GM15510 (cell line): ENCODE data around the gene PAXX.

Source experiments
- POLR2A ChIP-seq: IDR thresholded peaks from 3 replicates; pipeline ENCODE4 v1.6.1; 2011; ENCODE audit warnings: borderline replicate concordance; ENCODE audit not compliant: insufficient read length; ENCODE audit errors: extremely low read depth

The PAXX gene

DNA sequence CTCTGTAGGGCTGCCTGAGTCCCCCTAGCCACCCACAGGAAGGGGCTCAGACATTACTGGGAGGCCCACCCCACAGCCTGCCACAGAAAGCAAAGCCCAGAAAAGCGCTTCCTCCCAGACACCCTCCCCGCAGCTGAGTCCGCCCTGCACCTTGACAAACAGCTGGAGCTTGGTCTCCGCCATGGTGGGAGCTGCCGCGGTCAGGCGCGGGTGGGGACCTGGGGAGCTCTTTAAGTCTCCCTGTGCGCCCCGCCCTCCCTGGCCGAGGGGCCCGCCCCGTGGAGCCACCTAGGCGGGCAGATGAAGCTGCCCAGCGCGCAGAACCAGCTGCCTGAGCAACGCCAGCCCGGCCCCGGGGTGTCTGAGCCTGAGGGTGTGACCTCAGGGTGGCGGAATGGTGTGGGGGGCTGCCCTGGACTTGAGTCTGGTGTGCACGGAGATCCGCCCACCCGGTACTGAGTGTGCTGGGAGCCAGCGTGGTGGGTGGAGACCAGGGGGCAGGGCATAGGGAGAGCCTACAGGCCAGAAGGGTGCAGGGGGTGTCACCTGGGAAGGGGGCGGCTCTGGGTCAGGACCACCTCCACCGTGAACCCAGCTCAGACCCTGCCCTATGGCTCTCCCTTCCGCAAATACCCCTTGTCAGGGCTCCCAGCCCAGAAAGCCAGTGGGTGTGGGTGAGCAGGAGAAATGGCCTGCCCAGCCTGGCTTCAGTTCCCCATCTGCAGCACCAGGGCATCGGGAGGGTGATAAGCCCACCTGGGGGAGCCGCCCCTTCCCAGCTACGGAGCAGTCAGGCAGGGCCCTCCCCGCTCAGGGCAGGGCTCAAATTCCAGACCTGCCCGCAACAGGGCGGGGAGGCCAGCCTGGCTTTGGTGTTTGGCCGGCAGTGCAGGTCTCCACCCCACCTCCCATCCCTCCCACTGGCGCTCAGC, 4.4 kb downstream of the PAXX start, which contains the start of gene CLIC3:
TSS of gene CLIC3 (minus strand) at position 208 of the 932 bp plus-strand sequence. CDS start at position 183, 25 bp downstream.
- no peak for TF ChIP-seq POLR2A

DNA sequence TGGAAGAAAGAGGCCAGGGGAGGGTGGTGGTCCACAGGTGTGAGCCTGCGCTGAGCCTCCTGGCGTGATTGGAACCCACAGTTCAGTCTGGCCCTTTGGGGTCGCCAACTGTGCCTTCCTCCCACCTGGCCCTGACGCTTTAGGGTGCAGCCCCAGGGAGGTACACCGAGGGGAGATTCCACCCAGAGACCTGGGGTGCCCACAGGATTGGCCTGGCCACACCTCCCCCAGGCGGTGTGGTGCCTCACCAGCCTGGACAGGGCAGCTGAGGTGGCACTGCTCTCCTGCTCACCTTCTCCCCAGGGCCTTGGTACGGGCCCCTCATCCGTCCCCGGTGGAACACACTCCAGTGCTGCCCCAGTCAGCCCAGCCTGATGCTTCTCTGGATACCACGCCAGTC, 5.1 kb downstream of the PAXX start:
- TF ChIP-seq POLR2A = no peak

DNA sequence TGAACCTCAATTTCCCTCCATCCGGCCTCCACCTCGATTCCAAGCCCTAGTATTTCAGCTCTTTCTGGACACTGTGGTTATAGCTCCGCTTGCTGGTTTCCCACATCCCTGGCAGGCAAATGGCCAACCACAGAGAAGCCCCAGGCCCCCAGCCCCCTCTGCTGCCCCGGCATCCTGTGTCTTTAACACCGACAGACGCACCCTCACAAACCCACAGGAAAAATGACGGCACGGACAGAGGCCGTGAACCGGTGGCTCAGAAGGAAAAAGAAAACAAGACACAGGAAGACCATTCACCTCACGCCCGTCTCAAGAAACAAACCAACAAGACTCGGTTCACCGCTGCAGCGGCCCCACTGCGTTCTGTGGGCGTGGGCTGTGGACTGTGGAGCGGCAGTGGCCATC, 5.6 kb downstream of the PAXX start:
- no peak for TF ChIP-seq POLR2A

DNA sequence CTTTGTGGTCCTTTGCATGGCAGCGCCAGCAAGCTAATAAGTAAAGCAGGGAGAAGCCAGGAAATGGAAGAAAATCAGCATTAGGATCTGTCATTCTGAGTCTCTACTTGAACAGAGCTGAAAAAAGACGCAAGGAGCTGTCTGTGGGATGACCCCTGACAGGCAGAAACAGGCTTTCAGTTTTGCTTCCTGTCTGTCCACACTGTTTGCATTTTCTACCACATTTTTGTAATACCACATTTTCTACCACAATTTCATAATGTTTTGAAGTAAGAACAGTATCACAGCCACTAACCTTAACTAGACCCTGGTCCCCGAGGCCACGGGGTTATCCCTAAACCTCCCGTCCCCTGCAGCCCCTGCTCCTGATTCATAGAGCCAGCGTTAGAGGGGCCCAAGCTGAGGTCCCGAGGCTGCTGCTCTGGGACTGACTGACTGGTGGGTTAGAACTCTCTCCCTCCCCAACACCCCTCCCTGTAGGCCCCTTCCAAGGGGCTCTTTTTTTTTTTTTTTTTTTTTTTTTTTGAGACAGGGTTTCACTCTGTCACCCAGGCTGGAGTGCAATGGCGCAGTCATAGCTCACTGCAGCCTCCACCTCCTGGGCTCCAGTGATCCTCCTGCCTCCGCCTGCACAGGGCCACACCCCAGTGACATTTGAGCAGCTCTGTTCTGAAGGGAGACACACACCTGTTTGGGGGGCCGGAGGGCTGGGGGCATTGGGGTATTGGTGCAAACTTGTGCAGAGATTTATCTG, 8.1 kb downstream of the PAXX start:
- no peak for TF ChIP-seq POLR2A

DNA sequence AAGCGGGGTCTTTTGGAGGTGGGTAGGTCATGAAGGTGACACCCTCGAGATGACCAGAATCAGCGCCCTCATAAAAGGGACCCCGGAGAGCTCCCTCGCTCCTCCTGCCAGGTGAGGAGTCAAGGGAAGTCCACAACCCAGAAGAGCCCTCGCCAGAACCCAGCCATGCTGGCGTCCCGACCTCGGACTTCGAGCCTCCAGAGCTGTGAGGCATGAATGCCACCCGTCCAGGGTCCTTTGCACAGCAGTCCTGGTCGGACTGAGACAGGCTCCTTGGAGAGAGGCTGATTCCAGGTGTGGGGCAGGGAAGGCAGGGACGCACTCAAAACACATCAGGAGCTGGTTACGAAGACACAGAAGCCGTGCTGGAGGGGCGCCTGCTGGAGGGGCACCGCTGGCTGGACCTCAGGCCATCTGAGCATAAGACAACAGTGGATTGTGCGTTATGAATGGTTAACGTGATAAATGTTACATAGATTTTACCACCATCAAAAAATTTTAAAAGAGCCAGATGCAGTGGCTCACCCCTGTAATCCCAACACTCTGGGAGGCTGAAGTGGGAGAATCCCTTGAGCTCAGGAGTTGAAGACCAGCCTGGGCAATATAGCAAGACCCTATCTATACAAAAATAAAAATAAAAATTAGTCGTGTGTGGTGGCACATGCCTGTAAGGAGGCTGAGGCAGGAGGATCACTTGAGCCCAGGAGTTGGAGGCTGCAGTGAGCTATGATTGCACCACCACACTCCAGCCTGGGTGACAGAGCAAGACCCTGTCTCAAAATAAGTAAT, 9.8 kb downstream of the PAXX start:
- TF ChIP-seq POLR2A = no peak

DNA sequence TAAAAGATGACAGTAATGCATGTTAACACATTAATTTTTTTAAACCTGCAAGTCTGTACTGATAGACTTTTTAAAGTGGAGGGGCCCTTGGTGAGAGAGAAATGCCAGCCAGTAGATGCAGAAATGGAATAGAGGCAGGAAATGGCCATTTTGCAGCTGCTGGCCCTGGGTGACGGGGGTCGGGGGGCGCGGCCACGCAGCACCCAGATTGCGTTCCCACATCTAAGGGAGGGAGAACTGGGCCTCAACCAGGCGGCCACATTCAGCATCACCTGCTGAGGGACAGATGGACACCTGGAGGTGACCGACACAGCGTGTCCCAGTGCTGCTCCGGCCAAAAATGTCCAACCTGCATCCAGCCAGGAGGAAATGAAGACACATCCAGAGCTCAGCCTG, 10.4 kb downstream of the PAXX start:
- TF ChIP-seq POLR2A = no peak

DNA sequence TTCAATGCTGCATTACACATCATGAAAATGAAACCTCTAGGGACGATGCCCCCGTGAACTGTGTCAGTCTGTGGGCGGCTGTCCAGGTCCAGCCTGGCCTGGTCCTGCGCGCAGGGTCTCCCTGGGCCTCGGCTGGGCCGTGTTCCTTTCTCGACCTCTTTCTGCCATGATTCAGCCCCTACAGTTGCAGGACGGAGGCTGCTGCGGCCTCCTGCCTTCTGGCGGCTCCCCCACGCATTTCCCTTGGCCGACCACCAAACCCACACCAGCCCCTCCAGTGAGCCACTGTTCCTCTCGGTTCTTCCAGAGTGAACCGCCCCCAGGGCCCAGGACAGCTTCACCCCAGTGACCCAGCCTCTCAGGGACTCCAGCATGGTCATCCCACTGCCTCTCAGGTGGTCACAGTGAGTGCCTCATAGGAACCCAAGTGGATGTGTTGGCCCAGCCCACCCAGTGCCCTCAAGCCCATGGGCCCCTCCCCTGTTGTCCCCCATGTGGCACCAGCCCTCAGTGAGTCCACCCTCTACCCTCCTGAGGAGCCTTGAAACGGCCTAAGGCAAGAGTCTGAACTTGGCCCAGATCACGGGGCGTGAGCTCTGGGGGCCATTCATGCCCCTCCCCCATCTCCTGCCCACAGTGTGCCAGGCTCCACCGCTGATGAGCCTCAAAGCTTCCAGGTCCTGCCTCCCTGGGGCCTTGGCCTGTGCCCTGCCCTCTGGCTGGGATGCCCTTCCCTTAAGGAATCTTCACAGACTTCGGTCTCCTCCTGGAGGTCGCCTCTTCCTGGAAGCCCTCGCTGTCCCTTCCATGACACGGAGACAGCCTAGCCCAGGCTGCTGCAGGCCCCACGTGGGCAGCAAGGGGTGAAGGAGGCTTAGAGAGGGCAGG, 14.1 kb downstream of the PAXX start:
- no peak for TF ChIP-seq POLR2A

DNA sequence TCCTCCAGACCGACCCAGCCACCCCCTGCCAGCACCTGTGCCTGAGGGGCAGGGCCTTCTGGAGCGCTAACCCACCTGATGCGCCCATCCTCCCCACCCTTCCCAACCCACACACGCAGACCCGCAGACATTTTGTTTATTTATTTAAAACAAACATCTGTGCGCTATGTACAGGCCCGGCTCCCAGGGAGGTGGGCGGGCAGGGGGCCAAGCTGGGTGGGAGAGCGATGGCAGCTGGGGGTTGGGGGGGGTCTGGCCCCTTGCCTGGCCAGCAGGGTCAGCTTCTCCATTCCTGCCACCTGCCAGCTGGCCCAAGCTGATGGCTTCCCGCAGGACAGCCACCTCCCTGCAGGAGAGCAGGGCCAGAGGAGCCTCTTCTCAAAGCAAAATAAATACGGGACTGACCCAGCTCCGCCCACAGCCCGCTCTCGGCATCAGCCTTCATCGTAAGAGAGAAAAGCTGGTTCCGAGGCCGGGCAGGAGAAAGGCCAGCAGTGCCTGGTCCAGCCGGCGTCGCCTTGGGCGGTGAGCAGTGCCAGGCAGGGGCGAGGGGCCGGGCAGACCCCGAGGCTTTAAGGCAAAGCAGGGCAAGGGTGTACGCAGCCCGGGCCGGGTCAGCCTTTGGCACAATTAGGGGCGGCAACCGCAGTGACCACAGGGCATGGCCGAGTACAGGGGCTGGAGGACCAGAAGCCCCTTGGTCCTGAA, 15.0 kb downstream of the PAXX start:
- no peak for TF ChIP-seq POLR2A

DNA sequence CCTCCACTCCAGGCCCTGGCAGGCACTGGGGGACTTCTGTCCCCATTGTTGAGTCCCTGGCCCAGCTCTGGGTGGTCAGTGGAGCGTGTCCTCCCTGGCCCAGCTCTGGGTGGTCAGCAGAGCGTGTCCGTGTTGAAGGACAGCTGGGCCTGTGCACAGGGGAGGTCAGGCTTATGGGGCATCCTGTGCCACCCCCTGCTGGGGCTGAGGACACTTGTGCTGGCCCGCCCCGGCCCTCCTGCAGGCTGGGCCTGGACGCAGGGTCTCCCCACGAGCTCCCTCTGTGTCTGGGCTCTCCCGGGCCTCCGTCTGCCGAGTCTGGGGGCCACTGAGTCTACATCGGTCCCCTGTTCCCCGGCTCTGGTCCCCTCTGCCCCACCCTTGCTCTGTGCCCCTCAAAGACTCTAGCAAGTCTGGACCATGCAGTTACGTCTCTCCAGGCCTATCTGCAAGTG, 15.6 kb downstream of the PAXX start:
- no peak for TF ChIP-seq POLR2A

DNA sequence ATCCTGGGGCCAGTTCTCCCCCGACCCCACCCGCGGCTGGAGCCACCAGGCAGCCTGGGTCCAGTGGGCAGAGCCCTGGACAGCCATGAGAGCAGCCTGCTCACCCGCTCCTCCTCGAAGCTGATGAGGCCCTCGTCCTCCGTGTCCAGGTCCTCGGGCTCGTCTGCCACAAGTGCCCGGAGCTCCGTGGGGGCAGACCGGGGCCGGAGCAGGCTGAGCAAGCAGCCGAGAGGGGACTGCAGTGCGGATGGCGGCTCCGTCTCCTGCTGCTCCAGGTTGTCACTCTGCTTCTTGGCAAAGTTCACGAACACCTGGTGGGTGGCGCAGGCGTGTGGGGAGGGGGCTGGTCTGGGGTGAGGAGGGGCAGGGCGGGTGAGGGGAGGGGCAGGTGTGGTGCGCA, 16.1 kb downstream of the PAXX start:
- TF ChIP-seq POLR2A = no peak

DNA sequence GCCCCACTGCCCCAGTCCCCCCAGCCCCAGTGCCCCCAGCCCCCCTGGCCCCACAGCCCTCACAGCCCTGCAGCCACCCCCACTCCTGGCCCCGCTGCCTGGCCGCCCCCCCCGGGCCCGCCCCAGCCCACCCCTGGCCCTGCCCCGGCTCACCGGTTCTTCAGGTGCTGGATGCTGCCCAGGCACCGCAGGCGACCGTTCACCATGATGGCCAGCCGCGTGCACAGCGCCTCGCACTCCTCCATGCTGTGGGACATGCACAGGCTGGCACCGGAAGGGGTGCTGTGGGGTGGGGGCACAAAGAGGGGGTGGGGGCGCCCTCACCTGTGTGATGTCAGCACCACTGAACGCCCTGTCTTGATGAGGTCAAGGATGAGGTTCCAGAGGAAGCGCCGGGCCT, 17.0 kb downstream of the PAXX start:
- no peak for TF ChIP-seq POLR2A

DNA sequence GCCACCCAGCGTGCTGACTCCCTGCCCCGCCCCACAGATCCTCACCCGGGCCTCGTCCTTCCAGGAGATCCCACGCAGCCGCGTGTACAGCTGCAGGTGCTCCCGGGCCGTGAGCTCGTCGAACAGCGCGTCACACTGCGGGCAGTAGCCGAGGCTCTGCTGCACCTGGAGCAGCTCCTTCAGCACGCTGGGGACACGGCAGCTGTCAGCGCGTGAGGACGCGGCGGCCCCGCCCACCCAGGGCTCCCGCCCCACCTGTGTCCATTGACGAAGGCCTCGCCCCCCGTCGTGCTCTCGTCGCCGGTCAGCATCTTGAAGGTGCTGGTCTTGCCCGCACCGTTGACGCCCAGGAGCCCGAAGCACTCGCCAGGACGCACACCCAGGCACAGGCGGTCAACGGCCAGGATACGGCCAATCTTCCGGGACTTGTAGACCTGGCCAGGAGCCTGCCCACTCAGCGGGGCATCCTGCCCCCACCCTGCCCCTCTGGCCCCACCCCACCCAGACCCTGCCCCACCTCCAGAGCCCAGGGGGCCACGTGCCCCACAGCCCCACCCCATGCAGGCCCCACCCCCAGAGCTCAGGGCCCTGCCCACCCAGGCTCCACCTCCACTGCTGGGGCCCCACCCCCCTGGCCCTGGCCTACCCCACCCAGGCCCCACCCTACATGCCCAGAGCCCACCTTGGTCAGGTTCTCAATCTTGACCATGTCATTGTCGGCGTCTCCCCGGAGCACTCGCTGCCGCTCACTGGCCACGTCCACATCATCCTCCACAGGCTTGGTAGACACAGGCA, 17.9 kb downstream of the PAXX start:
- no peak for TF ChIP-seq POLR2A
